Stimulated activated CD8-positive, alpha-beta memory T cell treated with anti-CD3 and anti-CD28 coated beads, Interleukin-12 subunit alpha, Interleukin-12 subunit beta, amount 100 ng/mL, for 24 hours (primary cell): ENCODE measurements around the gene CST9.
A peak's percentile ranks its signal among the peaks of the same experiment; 100 is the strongest.
"Not testable (repeated sequence)": the region's sequence is repeated elsewhere in the genome, so short reads cannot be mapped to it uniquely, and the experiment has no call there.

Source experiments
- DNase-seq: peaks from one replicate; pipeline ENCODE4 v3.0.0-alpha.2; 2020; ENCODE audit errors: extremely low read depth

Gene CST9

DNA sequence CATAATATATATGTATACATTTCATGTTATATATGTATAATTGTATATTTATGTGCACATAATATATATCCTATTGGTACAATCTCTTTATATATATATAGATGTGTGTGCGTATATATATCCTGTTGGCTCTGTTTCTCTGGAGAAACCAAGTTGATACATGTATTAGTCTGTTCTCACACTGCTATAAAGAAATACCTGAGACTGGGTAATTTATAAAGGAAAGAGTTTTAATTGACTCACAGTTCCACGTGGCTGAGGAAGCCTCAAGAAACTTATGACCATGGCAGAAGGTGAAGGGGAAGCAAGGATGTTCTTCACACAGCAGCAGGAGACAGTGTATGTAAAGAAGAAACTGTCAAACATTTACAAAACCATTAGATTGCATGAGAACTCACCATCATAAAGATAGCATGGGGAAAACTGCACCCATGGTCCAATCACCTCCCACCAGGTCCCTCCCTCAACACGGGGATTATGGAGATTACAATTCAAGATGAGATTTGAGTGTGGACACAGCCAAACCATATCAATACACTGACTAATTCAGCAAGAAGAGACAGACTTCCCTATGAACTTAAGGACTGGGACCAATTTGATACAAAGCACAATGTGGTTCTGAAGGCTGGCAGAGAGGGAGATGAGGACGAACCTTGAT is 18.1 kb upstream of the CST9 start:
- DNase-seq, result no peak

DNA sequence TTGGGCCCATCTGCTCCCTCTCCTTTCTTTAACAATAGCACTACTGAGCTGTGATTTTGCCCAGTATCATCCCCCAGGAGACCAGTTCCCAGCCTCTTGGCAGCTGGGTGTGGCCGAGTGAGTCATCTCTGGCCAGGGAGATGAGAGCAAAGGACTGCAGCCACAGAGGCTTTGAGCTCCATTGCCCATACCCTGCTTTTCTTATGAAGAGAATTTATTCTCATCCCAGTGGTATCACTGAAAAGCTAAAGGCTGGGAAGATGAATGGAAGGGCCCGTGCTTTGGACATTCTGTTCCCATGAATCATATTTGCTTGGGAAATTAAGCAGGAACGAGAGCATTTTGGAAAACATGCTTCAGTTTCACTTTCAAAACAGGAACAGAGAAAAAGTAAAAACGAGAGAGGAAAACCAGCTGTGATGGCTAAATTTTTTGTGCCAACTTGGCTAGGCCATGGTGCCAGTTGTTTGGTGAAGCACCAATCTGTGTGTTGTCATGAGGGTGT is 17.2 kb upstream of the CST9 start:
- no peak for DNase-seq

DNA sequence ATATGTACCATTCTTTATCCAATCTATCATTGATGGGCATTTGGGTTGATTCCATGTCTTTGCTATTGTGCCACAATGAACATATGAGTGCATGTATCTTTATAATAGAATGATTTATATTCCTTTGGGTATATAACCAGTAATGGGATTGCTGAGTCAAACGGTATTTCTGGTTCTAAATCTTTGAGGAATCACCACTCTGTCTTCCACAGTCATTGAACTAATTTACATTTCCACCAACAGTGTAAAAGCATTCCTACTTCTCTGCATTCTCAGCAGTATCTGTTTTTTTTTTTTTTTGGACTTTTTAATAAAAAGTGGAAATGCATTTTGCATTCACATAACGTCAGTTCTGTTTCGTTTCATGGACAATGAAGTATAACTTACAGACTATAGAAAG is 16.7 kb upstream of the CST9 start:
- not testable (repeated sequence) for DNase-seq

DNA sequence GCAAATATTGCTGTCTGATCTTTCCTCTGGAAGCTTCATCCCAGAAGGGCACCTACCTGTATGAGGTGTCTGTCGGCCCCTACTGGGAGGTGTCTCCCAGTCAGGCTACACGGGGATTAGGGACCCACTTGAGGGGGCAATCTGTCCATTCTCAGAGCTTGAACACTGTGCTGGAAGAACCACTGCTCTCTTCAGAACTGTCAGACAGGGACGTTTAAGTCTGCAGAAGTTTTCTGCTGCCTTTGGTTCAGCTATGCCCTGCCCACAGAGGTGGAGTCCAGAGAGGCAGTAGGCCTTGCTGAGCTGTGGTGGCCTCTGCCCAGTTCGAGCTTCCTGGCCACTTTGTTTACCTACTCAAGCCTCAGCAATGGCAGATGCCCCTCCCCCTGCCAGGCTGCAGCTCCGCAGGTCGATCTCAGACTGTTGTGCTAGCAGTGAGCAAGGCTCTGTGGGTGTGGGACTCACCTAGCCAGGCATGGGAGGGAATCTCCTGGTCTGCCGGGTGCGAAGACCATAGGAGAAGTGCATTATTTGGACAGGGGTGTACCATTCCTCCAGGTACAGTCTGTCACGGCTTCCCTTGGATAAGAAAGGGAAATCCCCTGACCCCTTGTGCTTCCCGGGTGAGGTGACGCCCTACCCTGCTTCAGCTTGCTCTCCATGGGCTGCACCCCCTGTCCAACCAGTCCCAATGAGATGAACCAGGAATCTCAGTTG is 15.1 kb upstream of the CST9 start:
- not testable (repeated sequence) for DNase-seq

DNA sequence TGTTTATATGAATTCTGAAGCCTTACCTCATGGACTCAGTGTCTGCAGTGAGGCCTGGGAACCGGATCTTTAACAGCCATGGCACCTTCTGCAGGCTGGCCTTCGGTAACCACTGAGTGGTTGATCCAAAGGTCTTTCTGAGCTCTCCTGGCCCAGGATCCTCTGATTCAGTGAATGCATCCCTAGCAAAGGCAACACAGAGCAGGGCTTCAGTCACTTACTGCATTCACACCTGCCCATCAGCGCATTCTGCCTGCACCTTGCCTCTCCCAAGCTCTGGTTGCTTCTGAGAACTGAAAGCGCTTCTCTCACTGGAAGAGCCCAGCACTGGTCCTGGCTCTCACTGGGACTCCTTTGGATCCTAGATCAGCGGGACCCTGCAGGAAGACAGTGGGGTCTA is 8.4 kb upstream of the CST9 start:
- DNase-seq, result no peak

DNA sequence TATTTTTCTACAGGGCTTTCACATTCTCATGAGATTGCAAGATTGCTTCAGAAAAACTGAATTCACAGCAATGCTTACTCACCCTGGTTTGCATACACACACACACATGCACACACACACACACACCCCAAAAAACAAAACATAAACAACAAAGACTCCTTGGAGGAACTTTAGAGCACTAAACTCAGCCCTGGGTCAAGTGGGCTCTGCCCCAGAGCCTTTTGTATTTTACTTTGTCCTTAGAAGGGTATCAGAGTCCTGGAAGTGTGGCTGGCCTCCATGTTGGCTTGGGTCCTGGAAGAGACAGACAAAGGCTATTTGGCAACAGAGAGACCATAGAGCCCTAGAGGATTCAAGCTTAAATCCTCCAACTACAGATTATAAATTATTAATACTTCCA is 8.0 kb upstream of the CST9 start:
- DNase-seq, result no peak

DNA sequence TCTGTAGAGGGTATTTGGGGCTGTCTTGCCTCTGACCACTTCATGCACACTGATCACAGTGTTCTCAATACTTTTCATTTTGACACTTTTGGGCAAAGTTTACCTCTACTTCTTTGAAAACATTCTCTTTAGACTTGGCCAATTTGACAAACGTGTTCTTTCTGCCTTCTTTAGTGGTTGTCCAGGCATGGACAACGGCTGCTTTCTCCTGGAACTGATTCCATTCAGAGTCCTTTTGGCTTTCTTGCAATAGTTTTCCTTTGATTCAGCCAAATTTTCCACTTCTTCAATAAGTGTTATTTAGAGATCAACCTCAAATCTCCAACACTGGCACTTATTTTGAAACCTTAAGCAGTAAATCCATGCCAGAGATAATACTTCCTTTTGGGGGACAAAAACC is 6.7 kb upstream of the CST9 start:
- DNase-seq, result no peak

DNA sequence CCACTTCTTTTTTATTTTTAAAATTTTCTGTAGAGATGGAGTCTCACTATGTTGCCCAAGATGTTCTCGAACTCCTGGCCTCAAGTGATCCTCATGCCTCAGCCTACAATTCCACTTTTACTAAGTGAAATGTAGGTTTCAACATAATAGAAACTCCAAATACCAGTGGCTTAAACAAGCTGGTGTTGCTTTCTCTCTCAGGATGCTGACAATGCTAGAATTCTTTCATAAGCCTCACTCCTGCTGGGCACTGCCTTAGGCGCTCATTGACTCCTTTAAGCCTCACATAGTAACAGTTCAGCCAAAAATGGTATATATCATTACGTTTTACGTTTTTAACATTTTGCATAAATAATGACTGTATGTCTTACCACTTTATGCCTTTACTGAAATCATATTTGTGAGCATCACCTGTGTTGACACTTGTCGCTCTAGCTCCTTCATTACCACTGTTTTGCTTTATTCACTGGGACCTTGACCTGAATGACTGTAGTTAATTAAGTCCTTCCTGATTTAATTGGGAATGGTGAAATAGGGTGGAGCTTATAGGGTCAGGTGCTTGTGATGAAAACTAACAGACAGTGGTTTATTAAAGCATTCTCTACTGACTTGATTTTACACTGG is 3.9 kb upstream of the CST9 start:
- DNase-seq, result no peak

DNA sequence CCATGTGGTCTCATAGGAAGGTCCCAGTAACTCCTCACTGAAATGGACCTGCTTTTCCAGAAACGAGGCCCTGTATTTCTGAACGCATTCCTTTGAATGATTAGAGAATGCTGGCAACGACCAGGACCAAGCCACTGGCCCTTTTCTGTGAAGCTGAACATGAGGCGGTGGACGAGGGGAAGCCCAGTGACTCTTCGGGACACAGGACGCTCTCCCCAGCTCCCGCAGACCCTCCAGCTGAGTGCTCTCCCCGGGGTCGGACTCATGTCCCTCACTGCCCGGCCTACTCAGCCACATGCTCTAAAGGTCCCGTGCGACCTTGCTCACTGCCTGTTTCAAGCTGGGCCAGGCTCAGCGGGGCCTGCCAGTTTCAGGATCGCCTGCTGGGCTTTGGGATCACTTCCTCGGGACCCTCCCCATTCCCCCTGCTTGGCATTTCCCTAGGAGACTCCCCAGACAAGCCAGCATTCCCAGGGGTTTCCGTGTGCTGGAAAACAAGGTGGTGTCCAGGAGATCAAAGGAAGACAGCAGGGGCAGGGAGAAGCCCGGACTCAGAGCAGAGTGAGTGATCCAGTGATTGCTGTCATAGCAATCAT is 2.6 kb upstream of the CST9 start:
- no peak for DNase-seq

DNA sequence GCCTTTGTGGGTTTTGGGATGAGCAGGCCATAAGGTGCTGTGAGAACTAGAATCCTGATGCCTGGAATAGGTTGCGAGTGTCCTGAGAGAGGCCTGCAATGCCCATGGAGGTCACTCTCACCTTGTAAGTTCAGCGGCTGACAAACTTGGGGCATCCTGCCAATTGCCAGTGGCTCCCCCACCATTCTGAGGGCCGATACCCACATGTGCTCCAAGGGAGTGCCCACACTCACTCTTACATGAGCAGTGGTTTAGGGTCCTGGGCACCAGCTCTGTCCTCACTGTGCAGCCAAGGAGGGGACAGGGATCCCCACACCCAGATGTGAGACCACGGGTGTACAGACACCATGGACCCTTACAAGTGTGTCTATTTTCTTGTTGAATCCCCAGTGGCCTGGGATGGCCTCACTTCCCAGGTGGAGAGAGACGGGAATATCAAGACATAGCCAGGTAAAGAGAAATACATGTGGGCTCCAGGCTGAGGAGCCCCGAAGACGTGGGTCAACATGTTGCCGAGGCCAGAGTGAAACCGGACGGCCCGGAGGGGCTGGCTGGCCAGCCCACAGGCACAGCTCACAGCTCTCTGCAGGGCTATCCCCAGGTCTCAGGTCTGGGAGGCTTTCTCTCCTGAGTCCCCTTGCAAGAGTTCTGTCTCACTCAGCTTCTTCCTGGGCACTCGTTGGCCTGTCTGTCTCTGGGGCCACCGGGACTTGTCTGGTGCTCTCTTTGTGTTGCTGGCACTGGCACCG is 2.0 kb upstream of the CST9 start:
- no peak for DNase-seq

DNA sequence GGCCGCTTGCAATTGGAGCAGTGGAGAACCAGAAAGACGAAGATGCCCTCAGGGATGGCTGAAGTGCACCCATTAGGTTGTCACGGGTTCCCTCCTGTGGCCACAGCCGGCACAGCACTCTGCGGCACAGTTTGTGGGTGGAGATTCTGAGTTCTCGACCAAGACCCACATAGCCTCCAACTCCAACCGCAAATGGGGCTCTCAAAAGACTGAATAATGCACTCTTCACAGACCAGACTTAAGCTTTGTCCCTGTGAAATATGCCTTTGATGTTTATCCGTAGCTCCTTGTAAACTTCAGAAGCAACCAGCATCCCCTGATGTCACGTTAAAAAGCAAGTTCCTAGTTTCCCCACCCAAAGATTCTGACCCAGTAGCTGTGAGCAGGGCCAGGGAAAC is 934 bp upstream of the CST9 start:
- peak; percentile 27 for DNase-seq

DNA sequence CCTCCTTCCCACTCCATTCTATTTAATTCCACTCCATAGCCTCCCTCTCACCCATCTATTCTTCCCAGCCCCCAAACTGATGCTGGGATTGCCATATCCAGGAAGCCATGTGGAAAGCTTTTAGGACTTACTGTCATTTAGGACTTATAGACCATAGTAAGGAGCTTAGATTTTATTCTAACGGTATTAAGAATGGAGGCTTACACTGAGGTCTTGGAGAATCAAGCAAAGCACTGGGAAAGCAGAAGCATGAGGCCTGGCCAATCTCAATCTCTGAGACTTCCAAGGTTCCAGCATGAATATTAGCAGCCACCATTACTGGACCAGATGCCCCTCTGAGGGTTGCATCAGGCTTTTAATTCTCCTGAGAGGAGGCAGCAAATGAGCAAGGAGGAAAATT is 1.4 kb downstream of the CST9 start:
- DNase-seq, result no peak

DNA sequence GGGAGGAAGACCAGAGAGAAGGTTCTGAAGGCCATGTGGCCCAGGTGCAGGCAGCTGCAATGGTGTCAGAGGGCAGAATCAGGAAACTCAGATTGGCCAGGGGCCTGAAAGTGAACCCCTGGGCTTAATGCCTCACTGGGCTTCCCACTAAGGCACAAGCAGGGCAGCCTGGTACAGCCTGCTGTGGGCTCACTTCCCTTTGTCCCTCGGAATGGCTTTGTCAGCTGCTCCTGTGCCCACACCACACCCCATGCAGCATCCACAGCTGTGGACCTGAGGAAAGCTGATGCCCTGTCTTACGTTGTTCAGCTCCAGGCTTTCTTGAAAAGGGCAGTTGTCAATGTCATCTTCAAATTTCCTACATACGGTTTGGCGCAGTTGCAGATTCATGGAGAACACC is 2.4 kb downstream of the CST9 start:
- no peak for DNase-seq

DNA sequence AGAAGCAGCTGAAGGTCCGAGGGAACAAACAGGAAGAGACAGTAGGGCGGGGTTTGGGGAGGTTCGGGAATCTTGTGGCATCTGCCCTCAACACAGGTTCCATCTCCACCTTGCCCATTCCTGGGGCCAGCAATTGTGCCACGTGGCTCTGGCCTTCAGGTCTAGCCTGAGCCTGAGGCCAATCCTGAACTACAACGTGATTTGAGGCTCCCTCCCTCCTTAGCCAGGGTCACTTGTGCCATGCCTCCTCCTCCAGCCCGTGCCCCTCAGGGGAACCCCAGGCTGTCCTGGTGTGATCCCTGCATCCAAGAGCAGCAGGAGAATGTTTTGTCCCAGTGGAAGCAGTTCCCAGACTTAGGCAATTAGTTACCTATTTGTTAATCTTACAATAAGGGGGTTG is 3.0 kb downstream of the CST9 start:
- no peak for DNase-seq

DNA sequence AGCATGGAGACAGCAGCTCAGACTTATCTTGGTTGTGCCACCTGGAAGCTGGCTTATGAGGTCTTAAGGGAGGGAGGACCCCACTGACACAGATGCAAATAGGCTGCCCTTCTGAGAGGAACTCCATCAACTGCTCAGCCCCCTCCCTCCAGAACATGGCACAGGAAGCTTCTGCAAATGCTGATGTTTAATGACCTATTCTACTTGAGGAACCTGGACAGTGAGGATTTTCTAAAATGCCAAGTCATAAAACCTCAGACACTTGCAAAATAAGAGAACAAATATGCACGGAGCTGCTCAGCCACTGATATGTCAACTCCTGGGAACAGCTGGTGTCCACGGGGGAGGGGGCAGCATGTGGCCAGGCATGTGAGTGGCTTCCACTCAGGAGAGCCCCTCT is 3.5 kb downstream of the CST9 start:
- no peak for DNase-seq

DNA sequence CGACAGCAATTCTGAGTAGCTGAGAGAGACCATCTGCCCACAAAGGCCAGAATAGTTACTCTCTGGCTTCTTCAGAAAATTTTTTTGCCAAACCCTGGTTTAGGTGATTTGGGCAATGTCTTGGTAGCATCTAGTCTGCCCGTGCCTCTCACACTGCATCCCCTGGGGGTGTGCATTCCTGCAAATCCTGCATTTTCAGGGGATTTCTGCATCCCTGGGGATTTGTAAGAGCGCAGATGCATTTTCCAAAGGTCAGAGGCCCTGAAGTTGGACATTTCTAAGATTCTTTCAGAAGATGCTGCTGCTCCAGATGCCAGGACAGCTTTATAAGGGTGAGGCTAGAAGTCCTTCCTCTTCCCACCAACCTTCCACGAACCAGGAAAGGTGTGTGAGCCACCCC is 4.0 kb downstream of the CST9 start:
- DNase-seq, result no peak

DNA sequence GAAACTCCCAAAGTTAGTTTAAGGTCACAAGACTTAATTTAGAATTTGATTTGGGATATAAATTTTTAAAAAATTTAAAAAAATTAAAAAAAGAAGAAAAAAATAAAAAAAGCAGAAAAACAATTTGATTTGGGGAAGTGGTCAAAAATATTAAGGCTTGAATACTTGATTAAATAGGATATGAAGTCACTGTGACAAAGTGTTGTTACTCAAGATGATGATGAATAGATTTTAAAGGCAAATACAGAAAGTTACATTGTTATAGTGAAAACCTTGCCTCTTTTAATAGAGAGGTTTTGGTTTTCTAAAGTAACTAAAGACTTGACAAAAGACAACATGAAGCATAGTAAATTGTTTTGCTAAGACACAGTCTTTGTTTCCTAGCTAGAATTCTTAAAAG is 7.2 kb downstream of the CST9 start:
- no peak for DNase-seq

DNA sequence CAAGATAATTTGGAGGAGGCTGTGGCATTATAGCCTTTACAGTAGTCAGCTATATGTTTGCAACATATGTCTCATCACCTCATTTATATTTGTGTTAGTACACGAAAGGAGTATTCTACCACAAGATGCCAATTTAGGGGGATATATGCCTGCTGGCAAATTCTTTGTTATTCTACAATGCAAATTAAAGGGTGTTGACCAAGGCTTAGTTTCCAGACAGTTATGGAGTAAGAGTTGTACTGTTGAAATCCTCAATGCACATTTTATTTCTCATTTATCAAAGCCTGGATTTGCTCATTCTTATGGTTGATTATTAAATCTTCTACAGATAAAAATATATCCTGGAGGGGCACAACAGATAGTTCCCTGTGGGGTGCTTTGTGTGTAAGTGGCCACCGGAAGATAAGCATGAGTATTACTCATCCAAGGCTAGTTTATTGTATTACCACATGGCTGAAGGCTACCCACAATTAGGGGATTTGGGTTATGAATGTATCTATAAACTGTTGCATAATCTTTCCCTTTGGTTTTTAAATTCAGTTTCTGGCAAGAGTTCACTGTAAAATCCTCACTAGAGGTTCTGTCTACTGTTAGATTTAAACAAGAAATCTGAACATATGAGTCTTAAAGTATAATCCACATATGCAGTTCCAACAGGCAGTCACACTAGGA is 9.0 kb downstream of the CST9 start:
- no peak for DNase-seq

DNA sequence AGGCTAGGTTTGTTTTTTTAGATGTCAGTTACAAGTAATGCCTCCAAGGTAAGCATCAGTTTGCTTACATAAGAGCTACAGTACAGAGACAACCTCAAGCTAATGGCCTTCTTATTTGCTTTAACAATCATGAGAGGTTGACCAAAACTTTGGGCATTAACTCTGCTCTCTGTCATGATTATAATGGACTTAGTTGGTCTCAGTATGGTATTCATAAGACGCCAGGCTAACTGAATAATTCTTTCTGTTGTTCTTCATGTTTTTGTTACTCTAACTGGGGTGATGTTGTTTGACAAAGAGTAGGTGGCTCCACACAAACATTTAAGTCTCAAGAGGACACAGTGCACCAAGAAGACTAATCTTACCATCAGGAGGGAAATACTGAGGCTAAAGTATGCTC is 9.8 kb downstream of the CST9 start:
- DNase-seq, result no peak

DNA sequence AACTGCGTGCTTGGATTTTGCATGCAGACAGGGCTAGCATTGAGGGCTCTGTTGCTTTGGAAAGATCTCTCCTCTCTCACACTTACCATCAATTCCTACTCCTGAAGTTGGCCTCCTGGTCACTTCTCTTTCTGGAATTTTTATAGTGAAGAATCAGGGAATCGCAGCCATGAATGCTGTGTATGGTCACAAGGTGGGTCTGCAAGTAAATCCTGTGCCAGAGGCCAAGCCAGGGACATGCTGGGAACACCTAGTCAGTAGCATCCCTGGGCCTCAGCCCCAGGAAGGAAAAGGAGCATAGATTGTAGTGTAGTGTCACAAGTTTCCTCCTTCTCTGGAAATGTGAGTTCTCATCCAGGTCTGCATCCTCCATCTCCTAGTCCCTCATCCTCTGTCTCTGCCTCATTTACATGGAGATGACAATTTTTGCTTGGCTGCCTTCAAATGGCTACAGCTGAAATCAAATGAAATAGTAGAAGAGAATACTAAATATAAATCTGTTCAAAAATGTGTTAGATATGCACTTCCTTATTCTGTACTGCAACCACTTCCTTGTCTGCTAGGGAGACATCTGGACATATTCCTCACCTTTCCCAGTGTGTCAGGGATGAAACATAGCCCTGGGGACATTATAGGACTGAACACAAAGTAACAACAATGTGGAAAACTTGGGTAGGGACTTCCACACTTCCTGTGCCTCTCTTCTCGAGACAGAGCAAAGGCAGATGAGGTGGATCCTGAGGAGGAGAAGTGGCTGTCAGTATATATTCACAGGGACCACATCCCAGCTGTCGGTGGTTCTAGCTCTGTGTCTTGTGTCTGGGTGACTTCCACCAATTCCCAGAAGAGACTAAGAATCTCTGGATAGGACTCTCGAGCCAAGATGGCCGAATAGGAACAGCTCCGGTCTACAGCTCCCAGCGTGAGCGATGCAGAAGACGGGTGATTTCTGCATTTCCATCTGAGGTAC is 17.0 kb downstream of the CST9 start:
- no peak for DNase-seq
